H9 (cell line): ENCODE data around the gene EPB41L1. TPM values are rescaled to one million over a fixed set of nuclear protein-coding genes. Genes with fewer than 3 reads are reported as not detected.
A peak's percentile ranks its signal among the peaks of the same experiment; 100 is the strongest.

Source experiments
- DNase-seq: peaks from one replicate; pipeline ENCODE4 v3.0.0-alpha.2; 2017
- H2AFZ ChIP-seq: one replicate; pipeline ENCODE4 v1.6.1; 2013; ENCODE audit warnings: mild to moderate bottlenecking, low read length, control low read depth, moderate library complexity
- H2AK5ac ChIP-seq: 2 replicates; pipeline ENCODE4 v1.6.1; 2013; ENCODE audit warnings: low read length, control low read depth, mixed read lengths; ENCODE audit not compliant: insufficient read length
- H2BK120ac ChIP-seq: one replicate; pipeline ENCODE4 v1.6.1; 2013; ENCODE audit warnings: low read depth, mild to moderate bottlenecking, low read length, control low read depth, inconsistent platforms; ENCODE audit not compliant: poor library complexity, severe bottlenecking
- H2BK12ac ChIP-seq: 2 replicates; pipeline ENCODE4 v1.6.1; 2013; ENCODE audit warnings: low read length, control low read depth, mixed read lengths, low read depth; ENCODE audit not compliant: insufficient read length
- H2BK15ac ChIP-seq: 2 replicates; pipeline ENCODE4 v1.6.1; 2013; ENCODE audit warnings: low read depth, low read length, control low read depth
- H2BK20ac ChIP-seq: one replicate; pipeline ENCODE4 v1.6.1; 2013; ENCODE audit warnings: low read depth, mild to moderate bottlenecking, low read length, control low read depth, inconsistent platforms; ENCODE audit not compliant: poor library complexity, severe bottlenecking
- H2BK5ac ChIP-seq: 2 replicates; pipeline ENCODE4 v1.6.1; 2013; ENCODE audit warnings: low read length, control low read depth, mixed read lengths; ENCODE audit not compliant: insufficient read length
- H3K14ac ChIP-seq: 2 replicates; pipeline ENCODE4 v1.6.1; 2013; ENCODE audit warnings: low read length, control low read depth; ENCODE audit not compliant: insufficient read depth
- H3K18ac ChIP-seq: 2 replicates; pipeline ENCODE4 v1.6.1; 2013; ENCODE audit warnings: low read depth, mild to moderate bottlenecking, mixed read lengths, low read length, control low read depth; ENCODE audit not compliant: insufficient read length
- H3K23ac ChIP-seq: 2 replicates; pipeline ENCODE4 v1.6.1; 2013; ENCODE audit warnings: low read length, control low read depth, mixed read lengths, low read depth; ENCODE audit not compliant: insufficient read length
- H3K23me2 ChIP-seq: 2 replicates; pipeline ENCODE4 v1.6.1; 2013; ENCODE audit warnings: low read depth, mild to moderate bottlenecking, mixed read lengths, low read length, control low read depth; ENCODE audit not compliant: insufficient read length, poor library complexity, severe bottlenecking
- H3K27ac ChIP-seq: 2 replicates; pipeline ENCODE4 v1.5.1; 2013; ENCODE audit warnings: low read length, control low read depth, mixed read lengths, low read depth; ENCODE audit not compliant: insufficient read length
- H3K27me3 ChIP-seq: 2 replicates; pipeline ENCODE4 v1.6.1; 2013; ENCODE audit warnings: low read length, control low read depth, inconsistent platforms; ENCODE audit not compliant: insufficient read depth
- H3K4ac ChIP-seq: 2 replicates; pipeline ENCODE4 v1.6.1; 2013; ENCODE audit warnings: low read depth, mild to moderate bottlenecking, control low read depth, inconsistent platforms, low read length, moderate library complexity
- H3K4me1 ChIP-seq: 2 replicates; pipeline ENCODE4 v1.6.1; 2013; ENCODE audit warnings: low read length, control low read depth, inconsistent platforms; ENCODE audit not compliant: insufficient read depth
- H3K4me2 ChIP-seq: 2 replicates; pipeline ENCODE4 v1.6.1; 2013; ENCODE audit warnings: low read length, control low read depth, mixed read lengths; ENCODE audit not compliant: insufficient read length, insufficient read depth
- H3K56ac ChIP-seq: 2 replicates; pipeline ENCODE4 v1.6.1; 2013; ENCODE audit warnings: low read depth, mild to moderate bottlenecking, mixed read lengths, low read length, control low read depth; ENCODE audit not compliant: insufficient read length
- H3K79me1 ChIP-seq: 2 replicates; pipeline ENCODE4 v1.6.1; 2013; ENCODE audit warnings: low read depth, mild to moderate bottlenecking, moderate library complexity, low read length, control low read depth, inconsistent platforms; ENCODE audit not compliant: insufficient read depth, poor library complexity, severe bottlenecking
- H3K79me2 ChIP-seq: 2 replicates; pipeline ENCODE4 v1.6.1; 2013; ENCODE audit warnings: low read length, control low read depth, inconsistent platforms; ENCODE audit not compliant: insufficient read depth
- H3K9ac ChIP-seq: 2 replicates; pipeline ENCODE4 v1.6.1; 2013; ENCODE audit warnings: low read length, control low read depth, mixed read lengths; ENCODE audit not compliant: insufficient read length; ENCODE audit errors: extremely low read depth
- H3K9me3 ChIP-seq: one replicate; pipeline ENCODE4 v1.6.1; 2013; ENCODE audit warnings: low read depth, low read length, inconsistent platforms; ENCODE audit not compliant: control insufficient read depth
- H3T11ph ChIP-seq: one replicate; pipeline ENCODE4 v1.6.1; 2013; ENCODE audit warnings: mild to moderate bottlenecking, low read length, control low read depth, inconsistent platforms
- H4K20me1 ChIP-seq: one replicate; pipeline ENCODE4 v1.6.1; 2013; ENCODE audit not compliant: control insufficient read depth, insufficient read length, insufficient read depth
- H4K5ac ChIP-seq: 2 replicates; pipeline ENCODE4 v1.6.1; 2013; ENCODE audit warnings: low read depth, mild to moderate bottlenecking, mixed read lengths, low read length, control low read depth; ENCODE audit not compliant: insufficient read length
- H4K8ac ChIP-seq: replicated peaks from 2 replicates; pipeline ENCODE4 v1.6.1; 2013; ENCODE audit warnings: low read length, control low read depth, mixed read lengths, low read depth; ENCODE audit not compliant: insufficient read length
- H4K91ac ChIP-seq: 2 replicates; pipeline ENCODE4 v1.6.1; 2013; ENCODE audit warnings: low read depth, mild to moderate bottlenecking, moderate library complexity, mixed read lengths, low read length, control low read depth; ENCODE audit not compliant: insufficient read length
- H3K27ac Mint-ChIP-seq, 3 experiments: 2 replicates in 2 of 3; 3 replicates in 1 of 3; pipeline ENCODE4 v1.8.0; 2020 to 2021; ENCODE audit warnings: mixed read lengths in 3 of 3, mild to moderate bottlenecking in 1 of 3, moderate library complexity in 1 of 3
- H3K27me3 Mint-ChIP-seq: 2 replicates; pipeline ENCODE4 v1.8.0; 2021; ENCODE audit warnings: low read depth, mild to moderate bottlenecking, moderate library complexity, mixed read lengths
- H3K36me3 Mint-ChIP-seq, 3 experiments: 2 replicates in 2 of 3; 3 replicates in 1 of 3; pipeline ENCODE4 v1.8.0; 2020 to 2021; ENCODE audit warnings: low read depth in 3 of 3, mixed read lengths in 3 of 3; ENCODE audit not compliant: insufficient read depth in 1 of 3
- H3K4me1 Mint-ChIP-seq, 2 experiments: 2 replicates each; pipeline ENCODE4 v1.8.0; 2020; ENCODE audit warnings: mixed read lengths in 2 of 2
- H3K4me3 Mint-ChIP-seq, 2 experiments: 2 replicates in 1 of 2; 3 replicates in 1 of 2; pipeline ENCODE4 v1.8.0; 2020 to 2021; ENCODE audit warnings: mild to moderate bottlenecking in 2 of 2, mixed read lengths in 2 of 2, moderate library complexity in 1 of 2
- H3K9me3 Mint-ChIP-seq, 2 experiments: 2 replicates in 1 of 2; 3 replicates in 1 of 2; pipeline ENCODE4 v1.8.0; 2020; ENCODE audit warnings: mild to moderate bottlenecking in 2 of 2, mixed read lengths in 2 of 2, moderate library complexity in 1 of 2
- WGBS: extraction: QIAGEN DNeasy Blood & Tissue Kit; methylation state at CpG from one replicate; pipeline ENCODE4 v1.1.7; 2013; ENCODE audit warnings: missing lambda C conversion rate, low lambda C conversion rate, mixed read lengths; ENCODE audit not compliant: insufficient read length; ENCODE audit errors: extremely low coverage; 5-methylcytosine and 5-hydroxymethylcytosine counted together
- total RNA-seq: library from RNA; stranded (reverse); gene quantifications from 2 replicates; pipeline ENCODE4 v1.2.1, GENCODE V29; 2021
- TF ChIP-seq, protein P1 (sequence below): fragments of 200-600 bp; sonication (generic); conservative IDR thresholded peaks from 3 replicates; pipeline ENCODE4 v1.8.0; 2021; ENCODE audit warnings: antibody characterized with exemption, mild to moderate bottlenecking

Gene EPB41L1
- total RNA-seq, 1 experiment from 2014 or later, result 31.1 TPM

DNA sequence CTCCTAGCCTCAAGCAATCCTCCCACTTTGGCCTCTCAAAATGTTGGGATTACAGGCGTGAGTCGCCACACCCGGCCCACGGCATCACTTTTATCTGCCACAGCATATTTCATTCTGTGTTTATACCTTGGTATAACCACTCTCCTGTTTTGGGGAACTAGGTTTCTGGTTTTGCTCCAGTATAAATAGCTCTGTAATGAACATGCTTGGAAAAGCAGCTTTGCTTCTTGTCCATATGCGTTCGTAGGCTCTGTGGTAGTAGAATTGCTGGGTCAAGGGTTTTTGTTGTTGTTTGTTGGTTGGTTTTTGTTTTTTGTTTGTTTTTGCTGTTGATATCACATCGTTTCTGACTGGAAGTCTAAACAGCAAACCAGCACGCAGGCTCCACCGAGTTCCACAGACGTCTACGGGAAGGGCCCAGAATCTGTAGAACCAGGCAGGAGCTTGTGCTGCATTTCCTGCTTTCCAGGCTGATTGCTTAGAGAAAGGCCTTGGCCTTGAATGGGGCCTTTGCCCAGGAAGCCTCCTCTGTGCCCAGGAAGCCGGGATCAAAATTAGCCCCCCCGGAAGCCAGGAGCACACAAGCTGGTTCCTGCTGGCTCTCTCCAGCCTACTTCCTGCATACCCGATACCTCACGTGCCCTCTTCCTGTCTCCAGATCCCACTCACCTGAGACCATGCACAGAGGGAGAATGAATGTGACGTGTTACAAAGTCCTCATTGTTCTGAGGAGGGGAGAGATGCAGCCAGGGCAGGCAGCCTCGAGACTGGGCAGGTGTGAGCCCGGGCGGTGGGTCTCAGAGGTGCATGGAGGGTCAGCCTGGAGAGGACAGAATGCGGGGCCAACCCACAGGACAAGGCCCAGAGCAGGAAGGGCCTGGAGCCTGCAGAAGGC, 116.5 kb downstream of the EPB41L1 start:
- no peak for DNase-seq
- Histone ChIP-seq H3K27me3 (no peaks in the 10 kb centered on the region), H3K23ac (no peak overlapping the region), H3K79me1 (no peaks in the 10 kb centered on the region), H2BK20ac (no peak overlapping the region), H3K14ac (no peak overlapping the region), H3K9me3 (no peaks in the 10 kb centered on the region), H3K23me2 (no peaks in the 10 kb centered on the region), H3T11ph (no peak overlapping the region), H2AK5ac (no peak overlapping the region), H3K9ac (no peak overlapping the region), H3K79me2 (no peaks in the 10 kb centered on the region), H2AFZ (no peak overlapping the region), H3K56ac (no peak overlapping the region), H2BK5ac (no peak overlapping the region), H4K20me1 (no peaks in the 10 kb centered on the region), H4K5ac (no peak overlapping the region), H2BK15ac (no peak overlapping the region), H3K4me1 (0 out of 2 replicates have a peak, but pooled peaks cover 3% of the 10 kb centered on the region), H2BK12ac (no peak overlapping the region), H4K91ac (no peak overlapping the region), H2BK120ac (no peak overlapping the region), H3K4me2 (no peak overlapping the region), H3K27ac (no peak overlapping the region), H4K8ac (no peak overlapping the region), H3K4ac (no peak overlapping the region), H3K18ac (no peak overlapping the region)
- Mint-ChIP-seq H3K27me3 (no peaks in the 10 kb centered on the region; the same call in 1 of the 2 replicates), H3K36me3 (no peaks in the 10 kb centered on the region), H3K27ac (peak overlapping the region in 2 of 3 experiments; percentile 67 to 84; a peak in 4 of 7 replicates), H3K4me1 (peaks cover 12 to 53% of the 10 kb centered on the region in 2 experiments), H3K9me3 (no peaks in the 10 kb centered on the region), H3K4me3 (peak overlapping the region; percentile 22 to 62; a peak in 4 of 5 replicates)
- TF ChIP-seq, protein P1, sequence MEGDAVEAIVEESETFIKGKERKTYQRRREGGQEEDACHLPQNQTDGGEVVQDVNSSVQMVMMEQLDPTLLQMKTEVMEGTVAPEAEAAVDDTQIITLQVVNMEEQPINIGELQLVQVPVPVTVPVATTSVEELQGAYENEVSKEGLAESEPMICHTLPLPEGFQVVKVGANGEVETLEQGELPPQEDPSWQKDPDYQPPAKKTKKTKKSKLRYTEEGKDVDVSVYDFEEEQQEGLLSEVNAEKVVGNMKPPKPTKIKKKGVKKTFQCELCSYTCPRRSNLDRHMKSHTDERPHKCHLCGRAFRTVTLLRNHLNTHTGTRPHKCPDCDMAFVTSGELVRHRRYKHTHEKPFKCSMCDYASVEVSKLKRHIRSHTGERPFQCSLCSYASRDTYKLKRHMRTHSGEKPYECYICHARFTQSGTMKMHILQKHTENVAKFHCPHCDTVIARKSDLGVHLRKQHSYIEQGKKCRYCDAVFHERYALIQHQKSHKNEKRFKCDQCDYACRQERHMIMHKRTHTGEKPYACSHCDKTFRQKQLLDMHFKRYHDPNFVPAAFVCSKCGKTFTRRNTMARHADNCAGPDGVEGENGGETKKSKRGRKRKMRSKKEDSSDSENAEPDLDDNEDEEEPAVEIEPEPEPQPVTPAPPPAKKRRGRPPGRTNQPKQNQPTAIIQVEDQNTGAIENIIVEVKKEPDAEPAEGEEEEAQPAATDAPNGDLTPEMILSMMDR, result no peak
- no CpG with 5 or more reads among the region's 20 CpGs for WGBS
